GM21723 (cell line): Measurements from ENCODE around the gene IL4.

Experiments used
- ATAC-seq: cut with Tn5 transposase; IDR thresholded peaks from one replicate; pipeline ENCODE4 v1.9.1; 2021; ENCODE audit warnings: mild to moderate bottlenecking, moderate library complexity; ENCODE audit not compliant: unreplicated experiment

Gene IL4

DNA sequence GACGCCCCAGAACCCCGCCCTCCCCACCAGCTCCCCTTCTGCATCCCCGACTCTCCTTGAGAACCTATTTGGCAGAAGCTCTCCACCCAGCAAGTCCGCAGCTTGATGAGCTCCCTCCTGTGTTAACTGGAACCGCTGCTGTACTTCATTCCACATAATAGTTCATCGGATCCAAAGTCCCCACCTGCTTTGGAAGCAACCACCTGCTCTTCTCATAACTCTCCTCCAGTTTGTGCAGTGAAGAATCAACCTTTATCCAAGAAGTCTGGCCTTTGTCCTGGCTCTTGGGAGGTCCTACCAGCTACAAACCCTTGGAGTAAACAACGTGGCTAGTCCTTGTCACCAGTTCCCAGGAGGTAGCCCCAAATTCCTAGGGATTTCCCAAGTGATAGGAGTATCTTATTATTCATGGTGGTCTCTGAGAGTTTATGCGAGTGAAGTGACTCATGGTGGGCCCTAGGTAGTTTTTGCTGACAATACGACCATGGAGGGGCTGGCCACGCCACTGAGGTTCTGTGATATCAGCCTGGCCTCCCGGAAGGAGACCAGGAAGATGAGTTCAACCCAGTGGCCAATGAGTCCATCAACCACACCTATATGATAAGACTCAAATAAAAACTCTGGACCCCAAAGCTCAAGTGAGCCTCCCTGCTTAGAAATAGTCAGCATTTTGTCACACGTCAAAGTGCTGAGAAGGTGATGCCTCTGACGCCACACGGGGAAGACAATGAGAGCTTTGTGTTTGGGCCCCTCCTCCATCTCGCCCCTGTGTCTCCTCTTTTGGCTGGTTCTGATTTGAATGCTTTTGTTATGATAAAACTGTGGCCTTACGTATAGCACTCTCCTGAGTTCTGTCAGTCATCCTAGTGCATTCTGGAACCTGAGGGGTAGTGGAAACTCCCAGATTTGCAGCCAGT, 3.6 kb upstream of the IL4 start:
- ATAC-seq, result no peak

DNA sequence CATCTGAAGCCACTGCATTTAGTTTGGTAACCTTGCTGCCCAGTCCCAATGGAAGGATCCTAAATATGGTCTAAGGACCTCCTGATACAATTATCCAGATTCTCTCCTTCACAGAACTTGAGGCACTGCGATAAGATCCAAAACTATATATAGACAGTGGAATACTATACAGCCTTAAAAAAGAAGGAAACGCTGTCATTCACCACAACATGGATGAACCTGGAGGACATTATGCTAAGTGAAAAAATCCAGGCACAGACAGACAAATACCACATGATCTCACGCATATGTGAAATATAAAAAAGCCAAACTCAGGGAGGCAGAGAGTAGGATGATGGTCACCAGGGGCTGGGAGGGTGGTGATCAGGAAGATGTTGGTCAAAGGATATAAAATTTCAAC, 2.8 kb upstream of the IL4 start:
- ATAC-seq, result no peak

- no peak for ATAC-seq
These were observed 301 bp upstream of the IL4 start for GRCh38 chr5:132673488-132673887.

DNA sequence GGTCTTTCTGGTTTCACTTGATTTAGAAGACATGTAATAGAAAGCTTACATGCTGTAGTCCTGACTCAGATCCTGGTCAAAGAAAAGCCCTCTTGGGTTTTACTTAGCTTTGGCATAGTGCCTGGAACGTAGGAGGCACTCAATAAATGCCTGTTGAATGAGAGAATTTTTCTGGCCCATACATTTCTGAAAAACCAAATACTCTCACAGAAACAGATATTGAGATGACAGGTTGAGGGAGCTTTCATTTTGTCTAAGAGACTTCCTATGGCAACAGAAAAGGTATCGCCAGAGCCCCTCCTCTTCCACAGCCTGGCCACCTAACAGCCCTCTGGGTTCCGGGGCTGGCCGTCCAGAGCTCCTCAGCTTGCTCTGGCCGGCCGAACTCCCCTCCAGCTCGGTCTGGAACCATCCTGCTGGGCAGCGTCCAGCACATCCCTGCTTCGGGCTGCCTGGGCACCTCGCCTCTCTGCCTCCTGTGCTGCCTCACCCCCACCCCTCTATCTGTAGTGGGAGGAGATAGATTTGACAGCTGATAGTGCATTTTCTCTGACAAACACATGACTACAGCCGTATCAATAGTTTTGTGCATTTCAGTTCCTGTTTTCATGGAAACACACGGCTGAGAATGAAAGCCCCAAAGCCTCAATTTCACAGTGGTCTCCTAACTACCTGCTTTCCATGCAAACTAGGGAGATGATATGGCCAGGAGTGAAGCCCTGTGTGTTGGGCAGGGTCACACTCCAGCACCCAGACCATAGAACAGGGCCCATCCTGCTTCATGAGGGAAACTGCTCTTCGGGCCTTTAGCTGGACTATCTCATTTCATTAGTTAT, 1.1 kb downstream of the IL4 start:
- peak; percentile 81 for ATAC-seq

DNA sequence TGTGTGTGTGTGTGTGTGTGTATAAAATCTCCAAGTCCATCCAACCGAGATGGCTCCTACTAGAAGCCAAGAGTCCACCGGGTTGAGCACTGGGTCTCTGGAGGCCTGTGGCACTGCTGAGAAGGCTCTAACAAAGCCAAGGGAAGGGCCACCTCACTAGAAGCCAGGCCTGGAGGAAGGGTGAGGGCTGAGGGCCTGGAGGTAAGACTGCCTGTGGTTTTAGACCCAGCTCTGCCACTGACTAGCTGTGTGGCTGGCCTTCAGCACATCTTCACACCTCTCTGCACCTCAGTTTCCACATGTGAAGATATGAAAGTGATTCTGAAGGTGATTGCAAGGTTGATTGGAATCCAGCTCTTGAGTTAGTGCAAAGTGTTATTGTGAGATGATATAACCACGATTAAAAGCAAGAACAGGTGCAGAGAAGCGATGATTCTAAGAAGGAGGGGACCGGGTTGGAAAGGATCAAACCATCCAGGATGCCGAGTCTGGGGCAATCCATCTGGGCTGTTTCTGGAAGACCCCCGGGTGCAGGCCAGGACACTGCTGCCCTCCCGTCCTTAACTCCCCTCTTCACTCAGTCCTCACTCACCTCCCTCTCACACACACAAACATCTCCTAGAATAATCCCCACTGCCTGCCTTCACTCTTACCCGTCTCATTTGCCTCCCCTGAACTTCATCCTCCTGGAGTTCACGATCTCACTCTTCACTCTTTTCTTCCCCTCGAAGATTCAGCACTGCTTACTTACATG, 2.3 kb downstream of the IL4 start:
- ATAC-seq, result no peak

DNA sequence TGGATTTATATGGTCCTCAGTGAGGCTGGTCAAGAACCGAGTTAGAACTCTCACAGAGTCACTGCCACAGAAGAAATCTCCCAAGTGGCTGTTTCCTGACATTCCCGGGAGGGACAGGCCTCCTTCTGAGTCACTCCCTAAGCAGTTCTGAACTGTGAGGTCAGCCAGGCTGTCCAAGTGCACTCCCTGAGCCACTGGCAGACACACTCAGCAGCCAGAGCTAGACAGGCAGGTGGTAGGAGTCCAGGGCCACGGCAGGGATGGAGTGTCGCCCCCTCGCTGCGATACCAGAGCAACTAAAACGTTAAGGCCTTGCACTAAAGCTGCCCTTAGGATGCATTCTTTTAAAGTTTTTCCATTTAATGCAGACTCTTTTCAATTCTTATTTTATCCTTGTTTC, 3.4 kb downstream of the IL4 start:
- no peak for ATAC-seq

- ATAC-seq, result no peak
These were observed 4.1 kb downstream of the IL4 start for GRCh38 chr5:132677682-132678400.

GRCh38 chr5:132678735-132679134, 4.9 kb downstream of the IL4 start:
- ATAC-seq, result no peak

DNA sequence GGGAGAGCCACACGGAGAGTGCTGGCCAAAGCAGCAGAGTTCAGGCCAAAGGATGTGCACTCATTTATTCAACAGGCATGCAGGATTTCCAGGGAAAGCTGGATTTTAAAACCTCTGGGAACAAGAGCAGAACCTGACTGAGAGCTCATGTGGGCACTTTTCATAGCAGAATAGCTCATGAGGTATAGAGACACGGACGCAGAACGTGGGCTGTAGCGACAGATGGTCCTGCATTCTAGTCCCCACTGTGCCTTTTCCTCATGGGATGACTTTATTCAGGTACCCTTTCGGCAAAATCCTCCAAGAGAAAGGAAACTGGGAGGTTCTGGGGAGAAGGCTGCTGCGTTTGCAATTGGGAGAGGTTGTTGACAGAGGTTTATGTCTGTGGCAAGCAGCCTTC, 5.4 kb downstream of the IL4 start:
- no peak for ATAC-seq

- no peak for ATAC-seq
These were observed 6.1 kb downstream of the IL4 start for GRCh38 chr5:132679717-132680380.

GRCh38 chr5:132680780-132681475, 7.1 kb downstream of the IL4 start:
- no peak for ATAC-seq

- ATAC-seq, result no peak
These were observed 7.7 kb downstream of the IL4 start for GRCh38 chr5:132681476-132681831.

DNA sequence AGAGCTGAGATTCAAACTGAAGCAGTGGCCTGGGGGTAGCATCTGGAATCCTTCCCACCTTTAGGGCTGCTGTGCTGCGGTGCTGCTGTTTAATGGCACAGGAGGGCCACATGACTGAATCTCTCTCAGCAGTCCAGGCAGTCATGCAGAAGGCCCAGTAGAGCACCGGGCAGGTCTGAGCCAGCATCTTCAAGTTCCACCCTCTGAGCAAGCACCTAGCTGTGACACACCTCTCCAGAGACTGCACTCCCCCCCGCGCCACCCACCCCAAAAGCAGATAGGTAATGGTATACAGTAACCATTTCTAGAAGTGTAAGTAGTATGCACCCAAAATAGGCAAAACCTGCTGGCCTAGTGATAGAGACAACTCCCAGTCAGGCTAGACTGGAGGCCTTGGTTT, 8.2 kb downstream of the IL4 start:
- ATAC-seq, result no peak

DNA sequence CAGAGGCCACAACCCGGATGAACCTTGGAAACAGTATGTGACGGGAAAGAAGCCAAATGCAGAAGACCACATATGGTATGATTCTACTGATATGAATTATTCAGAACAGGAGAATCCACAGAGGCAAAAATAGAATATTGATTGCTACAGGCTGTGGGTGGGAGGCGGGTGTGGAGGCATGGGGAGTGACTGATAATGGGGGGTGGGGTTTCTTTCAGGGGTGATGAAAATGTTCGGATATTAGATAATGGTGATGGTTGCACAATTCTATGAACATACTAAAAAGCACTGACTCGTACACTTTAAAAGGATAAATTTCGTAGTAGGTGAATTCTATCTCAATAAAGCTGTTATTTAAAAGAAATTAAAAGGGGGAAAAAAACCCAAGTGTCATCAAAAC, 10.7 kb downstream of the IL4 start:
- no peak for ATAC-seq

DNA sequence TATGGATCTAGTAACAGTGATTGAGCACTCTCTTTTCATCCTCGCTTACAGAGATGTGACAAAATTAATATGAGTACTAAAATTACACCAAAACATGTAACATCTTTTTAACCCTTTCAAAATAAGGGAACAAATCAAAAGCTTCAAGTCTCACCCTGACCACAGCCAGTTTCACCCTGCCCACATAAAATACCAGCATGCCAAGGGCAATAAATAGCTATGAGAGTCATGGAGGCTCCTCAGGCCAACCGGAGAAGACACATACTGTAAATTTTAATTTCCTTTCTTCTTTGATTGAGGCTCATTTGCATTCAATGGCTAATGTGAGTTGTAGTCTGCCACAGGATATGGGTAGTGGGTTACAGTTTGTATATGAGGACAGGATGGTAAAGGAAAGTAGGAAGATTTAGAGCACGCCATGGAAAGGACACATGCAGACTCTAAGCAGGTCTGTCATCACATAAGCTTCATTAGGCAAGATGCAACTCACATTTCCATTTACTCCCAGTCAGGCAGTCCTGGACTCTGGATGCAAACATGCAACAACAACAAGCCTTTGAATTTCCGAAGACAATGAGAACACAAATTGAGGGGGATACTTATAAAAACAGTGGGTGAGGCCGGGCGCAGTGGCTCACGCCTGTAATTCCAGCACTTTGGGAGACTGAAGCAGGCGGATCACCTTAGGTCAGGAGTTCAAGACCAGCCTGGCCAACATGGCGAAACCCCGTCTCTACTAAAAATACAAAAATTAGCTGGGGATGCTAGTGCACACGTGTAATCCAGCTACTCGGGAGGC, 11.3 kb downstream of the IL4 start:
- ATAC-seq, result no peak

DNA sequence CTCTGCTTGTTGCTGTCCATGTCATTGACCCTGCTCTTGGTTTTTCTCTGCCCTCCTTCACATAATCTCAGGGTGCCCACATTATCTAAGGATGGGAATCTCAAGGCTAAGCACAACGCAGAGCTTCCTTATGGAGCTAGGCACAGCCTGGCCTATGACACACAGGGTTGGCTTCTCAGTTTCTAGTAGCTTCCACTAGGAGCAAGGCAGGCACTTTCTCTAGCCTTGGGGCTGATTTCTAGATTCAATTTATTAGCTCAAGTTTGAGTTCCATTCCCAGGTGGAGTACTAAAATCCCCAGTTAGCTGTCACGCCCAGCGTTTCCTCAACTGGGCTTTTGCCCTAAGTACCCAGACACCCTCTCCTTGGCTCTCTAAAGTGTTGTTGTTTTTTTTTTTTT, 12.4 kb downstream of the IL4 start:
- no peak for ATAC-seq

DNA sequence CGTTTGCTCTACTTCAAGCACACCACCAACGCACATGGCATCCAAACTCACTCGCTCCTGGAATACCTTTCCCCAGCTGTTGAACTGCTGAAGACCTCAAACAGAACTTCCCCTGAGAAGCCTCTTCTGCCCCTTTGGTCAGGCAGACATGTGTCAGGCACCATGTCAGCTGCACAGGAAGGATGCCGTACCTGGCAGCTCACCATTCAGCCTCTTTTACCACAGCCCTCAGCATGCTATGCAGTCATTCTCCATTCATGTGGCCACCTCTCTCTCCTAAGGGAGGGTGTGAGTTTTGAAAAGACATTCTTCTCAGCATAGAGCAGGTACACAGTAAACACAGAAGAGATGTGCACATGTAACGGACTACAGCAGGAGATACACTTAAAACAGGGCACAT, 14.2 kb downstream of the IL4 start:
- no peak for ATAC-seq

- ATAC-seq, result no peak
These were observed 14.9 kb downstream of the IL4 start for GRCh38 chr5:132688536-132689339.
